GM19397 (cell line): Measurements from ENCODE around the gene TAF5L.
"Not testable (repeated sequence)": the region's sequence is repeated elsewhere in the genome, so short reads cannot be mapped to it uniquely, and the experiment has no call there.

ENCODE experiments used
- ATAC-seq: cut with Tn5 transposase; IDR thresholded peaks from one replicate; pipeline ENCODE4 v1.9.1; 2021; ENCODE audit warnings: mild to moderate bottlenecking, moderate library complexity; ENCODE audit not compliant: unreplicated experiment

The TAF5L gene

GRCh38 chr1:229608590-229608989 lies 17.3 kb downstream of the TAF5L start:
- ATAC-seq, result no peak

- no peak for ATAC-seq
Measured at GRCh38 chr1:229607370-229607769, 18.6 kb downstream of the TAF5L start.

- no peak for ATAC-seq
Measured at GRCh38 chr1:229603371-229604005, 22.4 kb downstream of the TAF5L start.

GRCh38 chr1:229600229-229600628 lies 25.7 kb downstream of the TAF5L start:
- ATAC-seq, result no peak

DNA sequence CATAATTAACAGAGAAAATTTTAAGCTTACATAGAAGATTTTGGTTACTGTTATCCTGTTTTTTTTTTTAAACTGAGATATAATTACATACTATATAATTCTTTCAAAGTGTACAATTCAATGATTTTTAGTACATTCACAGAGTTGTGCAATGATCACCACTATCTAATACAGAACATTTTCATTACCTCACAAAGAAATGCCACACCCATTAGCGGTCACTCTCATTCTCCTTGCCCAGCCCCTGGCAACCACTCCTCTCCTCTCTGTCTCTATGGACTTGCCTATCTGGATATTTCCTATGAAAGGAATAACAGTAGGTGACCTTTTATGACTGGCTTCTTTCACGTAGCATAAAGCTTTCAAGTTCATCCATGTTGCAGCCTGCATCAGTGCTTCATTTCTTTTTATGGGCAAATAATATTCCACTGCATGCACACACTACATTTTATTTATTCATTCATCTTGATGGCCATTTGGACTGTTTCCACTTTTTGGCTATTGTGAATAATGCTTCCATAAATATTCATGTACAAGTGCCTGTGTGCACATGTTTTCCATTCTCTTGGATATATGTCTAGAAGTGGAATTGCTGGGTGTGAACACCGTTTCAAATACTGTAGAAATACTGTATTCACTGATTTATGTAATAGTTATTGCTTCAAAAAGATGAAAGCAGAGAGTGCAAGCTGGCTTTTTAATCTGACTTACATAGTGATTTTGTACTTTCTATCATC lies 26.5 kb downstream of the TAF5L start:
- no peak for ATAC-seq

GRCh38 chr1:229597877-229598276 lies 28.0 kb downstream of the TAF5L start:
- no peak for ATAC-seq

GRCh38 chr1:229596925-229597699 lies 28.8 kb downstream of the TAF5L start:
- ATAC-seq, result no peak

- not testable (repeated sequence) for ATAC-seq
Measured at GRCh38 chr1:229595876-229596275, 30.0 kb downstream of the TAF5L start.

DNA sequence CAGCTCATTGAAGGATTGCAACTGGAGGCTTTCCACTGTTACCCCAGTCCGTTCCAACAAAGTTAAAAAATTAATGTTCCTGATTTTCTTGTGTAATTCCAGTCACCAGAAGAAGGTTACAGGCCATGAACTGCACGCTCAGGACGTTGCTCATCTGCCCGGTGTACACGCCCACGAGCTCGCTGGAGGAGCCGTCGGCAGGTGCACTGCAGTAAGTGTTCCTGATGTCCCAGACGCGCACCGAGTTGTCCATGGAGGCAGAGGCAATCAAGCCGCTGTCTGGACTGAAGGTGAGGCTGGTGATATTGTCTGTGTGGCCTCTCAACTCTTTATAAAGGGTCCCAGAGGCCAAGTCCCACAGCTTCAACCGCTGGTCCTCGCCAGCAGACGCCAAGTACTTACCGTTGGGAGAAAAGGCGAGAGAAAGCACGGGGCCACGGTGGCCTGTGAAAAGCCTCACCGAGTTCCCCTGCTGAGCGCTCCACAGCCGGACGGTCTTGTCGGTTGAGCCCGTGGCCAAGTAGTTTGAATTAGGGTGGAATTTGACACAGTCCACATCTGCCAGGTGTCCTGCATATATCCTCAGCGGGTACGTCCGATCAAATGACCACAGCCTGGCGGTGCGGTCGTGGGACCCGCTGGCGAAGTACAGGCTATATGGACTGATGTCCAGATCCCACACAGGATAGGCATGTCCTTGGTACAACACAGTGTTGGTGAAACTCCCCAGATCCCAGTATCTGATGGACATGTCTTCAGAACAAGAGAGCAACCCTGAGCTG lies 31.5 kb downstream of the TAF5L start:
- ATAC-seq, result no peak

DNA sequence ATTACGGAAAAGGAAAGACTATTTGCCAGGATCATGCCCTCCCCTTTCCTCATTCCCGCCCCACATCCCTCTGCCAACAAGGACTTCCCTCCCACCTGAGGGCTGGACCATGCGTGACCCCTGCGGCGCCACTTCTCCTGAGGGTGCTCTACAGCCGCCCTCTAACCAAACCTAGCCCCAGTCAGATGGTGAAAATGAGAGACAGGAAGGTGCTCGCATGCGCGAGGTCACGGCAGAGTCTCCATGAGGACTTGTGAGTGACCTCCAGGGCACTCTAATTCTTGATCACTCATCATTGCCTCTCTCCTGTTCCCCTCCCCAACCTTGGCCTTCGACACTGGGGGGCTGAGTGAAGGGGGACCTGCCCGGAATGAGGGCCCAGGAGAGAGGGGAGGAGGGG lies 32.1 kb downstream of the TAF5L start:
- no peak for ATAC-seq

DNA sequence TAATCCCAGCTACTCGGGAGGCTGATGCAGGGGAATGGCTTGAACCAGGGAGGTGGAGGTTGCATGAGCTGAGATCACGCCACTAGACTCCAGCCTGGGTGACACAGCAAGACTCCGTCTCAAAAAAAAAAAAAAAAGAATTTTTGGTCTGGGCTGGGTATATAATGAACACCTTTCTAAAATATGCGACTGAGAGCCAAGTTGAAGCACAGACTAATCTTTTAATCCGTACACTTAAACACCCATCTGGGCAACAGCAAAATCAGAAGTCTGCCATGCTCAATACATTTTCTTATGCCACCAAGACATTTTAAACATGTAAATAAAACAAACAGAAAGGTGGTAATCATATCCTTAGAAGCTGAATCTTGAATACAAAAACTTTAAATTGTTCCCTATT lies 35.8 kb downstream of the TAF5L start:
- ATAC-seq, result no peak

DNA sequence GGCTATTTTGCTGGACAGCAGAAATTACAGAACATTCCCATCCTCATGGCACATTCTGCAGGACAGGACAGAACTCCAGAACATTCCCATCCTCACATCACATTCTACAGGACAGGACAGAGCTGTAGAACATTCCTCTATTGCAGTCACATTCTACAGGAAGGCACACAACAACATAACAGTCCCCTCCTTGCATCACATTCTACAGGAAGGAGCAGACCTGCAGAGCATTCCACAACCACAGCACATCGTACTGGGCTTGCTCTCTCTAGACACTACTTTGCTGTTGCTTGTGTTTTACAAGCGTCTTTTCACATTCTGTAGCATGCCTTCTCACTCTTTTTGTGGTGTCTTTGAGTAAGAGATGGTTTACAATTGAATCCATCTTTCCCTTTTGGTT lies 40.6 kb downstream of the TAF5L start:
- no peak for ATAC-seq

DNA sequence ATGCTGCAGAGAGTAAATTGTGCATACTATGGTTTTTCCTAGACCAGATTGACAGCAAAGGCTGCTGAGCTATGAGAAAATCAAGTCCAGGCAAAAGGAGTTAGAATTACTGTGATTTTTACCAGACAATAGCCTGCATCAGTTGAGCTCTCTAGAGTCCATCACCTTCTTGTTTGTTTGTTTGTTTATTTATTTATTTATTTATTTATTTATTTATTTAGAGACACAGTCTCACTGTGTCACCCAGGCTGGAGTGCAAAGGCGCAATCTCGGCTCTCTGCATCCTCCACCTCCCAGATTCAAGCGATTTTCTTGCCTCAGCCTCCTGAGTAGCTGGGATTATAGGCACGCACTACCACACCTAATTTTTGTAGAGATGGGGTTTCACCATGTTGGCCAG lies 43.2 kb downstream of the TAF5L start:
- no peak for ATAC-seq

- no peak for ATAC-seq
Measured at GRCh38 chr1:229582011-229582694, 43.8 kb downstream of the TAF5L start.

GRCh38 chr1:229581485-229581884 lies 44.4 kb downstream of the TAF5L start:
- no peak for ATAC-seq

GRCh38 chr1:229579059-229579673 lies 46.8 kb downstream of the TAF5L start:
- ATAC-seq, result no peak

DNA sequence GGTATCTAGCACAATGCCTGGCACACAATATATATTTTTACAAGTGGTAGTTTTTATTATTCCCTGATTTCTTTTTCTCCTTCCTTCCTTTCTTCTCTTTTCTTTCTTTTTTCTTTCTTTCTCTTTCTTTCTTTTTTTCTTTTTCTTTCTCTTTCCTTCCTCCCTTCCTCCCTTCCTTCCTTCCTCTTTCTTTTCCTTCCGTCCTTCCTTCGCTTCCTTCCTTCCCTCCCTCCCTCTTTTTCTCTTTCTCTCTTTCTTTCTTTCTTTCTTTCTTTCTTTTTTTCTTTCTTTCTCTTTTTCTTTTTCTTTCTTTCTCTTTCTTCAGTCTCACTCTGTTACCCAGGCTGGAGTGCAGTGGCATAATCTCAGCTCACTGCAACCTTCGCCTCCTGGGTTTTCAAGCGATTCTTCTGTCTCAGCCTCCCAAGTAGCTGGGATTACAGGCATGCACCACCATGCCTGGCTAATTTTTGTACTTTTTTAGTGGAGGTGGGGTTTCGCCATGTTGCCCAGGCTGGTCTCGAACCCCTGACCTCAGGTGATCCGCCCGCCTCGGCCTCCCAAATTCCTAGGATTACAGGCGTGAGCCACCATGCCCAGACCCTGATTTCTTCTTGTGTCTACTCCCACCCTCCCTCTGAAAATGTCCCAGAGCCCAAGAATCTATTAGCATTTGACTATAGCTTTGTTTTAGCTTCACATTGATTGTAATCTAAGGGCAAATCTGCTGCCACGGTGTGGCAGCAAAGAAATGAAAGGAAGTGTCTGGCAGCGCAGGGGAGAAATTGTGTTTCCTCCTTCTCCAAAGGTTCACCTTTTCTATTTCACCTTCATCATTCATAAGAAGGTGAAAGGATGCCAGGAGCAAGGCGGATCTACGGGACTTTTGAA lies 47.5 kb downstream of the TAF5L start:
- no peak for ATAC-seq

GRCh38 chr1:229574679-229575442 lies 51.1 kb downstream of the TAF5L start:
- ATAC-seq, result no peak
